GM21528 (cell line): ENCODE data around the gene ERBB4.
"Not testable (repeated sequence)": the region's sequence is repeated elsewhere in the genome, so short reads cannot be mapped to it uniquely, and the experiment has no call there.

Experiments
- ATAC-seq: cut with Tn5 transposase; IDR thresholded peaks from one replicate; pipeline ENCODE4 v1.9.1; 2021; ENCODE audit warnings: mild to moderate bottlenecking, moderate library complexity; ENCODE audit not compliant: unreplicated experiment, low FRiP score

ERBB4 gene

DNA sequence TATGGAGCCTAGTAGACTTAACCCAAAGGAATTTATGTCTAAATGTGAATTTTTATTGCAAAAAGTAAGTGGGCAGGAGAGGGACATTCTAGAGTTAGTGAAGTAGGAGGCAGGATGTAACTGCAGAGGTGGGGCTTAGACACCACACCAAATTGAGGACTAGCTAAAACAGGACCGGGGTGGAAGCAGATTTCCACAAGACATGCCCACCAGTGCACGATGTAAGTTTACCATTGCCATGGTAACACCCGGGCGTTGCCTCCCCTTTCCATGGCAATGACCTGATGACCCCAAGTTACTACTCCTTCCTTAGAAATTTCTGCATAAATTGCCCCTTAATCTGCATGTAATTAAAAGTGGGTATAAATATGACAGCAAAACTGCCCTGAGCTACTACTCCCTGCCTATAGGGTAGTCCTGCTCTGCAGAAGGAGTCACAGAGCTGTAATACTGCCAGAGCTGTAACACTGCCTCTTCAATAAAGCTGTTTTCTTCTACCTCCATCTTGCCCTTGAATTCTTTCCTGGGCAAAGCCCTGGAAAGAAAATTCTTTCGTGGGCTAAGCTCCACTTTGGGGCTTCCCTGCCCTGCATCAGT lies 509.7 kb downstream of the ERBB4 start:
- no peak for ATAC-seq

GRCh38 chr2:212027681-212028628 lies 510.6 kb downstream of the ERBB4 start:
- no peak for ATAC-seq

- no peak for ATAC-seq
These were observed 514.6 kb downstream of the ERBB4 start for GRCh38 chr2:212024040-212024439.

DNA sequence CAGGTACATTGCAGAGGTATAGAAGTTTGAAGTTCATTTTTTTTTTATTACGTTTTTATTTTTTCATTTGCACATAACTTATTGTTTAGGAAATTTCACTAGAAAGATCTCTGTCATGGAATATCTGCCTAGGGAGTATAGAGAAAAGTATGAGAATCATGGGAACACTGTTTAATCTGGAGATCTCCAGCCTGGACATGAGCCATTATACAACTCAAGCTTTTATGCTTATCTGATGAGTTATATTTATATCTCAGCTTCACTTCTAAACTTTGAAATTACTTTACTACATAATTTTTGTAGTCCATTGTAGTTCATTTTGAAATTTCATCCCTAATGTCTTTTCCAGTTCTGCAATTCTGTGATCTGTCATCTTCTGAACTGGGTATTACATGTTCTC lies 515.6 kb downstream of the ERBB4 start:
- no peak for ATAC-seq

- no peak for ATAC-seq
These were observed 516.7 kb downstream of the ERBB4 start for GRCh38 chr2:212021947-212022346.

- ATAC-seq: no peak
These were observed 523.0 kb downstream of the ERBB4 start for GRCh38 chr2:212015588-212015987.

GRCh38 chr2:212013626-212014025 lies 525.0 kb downstream of the ERBB4 start:
- no peak for ATAC-seq

DNA sequence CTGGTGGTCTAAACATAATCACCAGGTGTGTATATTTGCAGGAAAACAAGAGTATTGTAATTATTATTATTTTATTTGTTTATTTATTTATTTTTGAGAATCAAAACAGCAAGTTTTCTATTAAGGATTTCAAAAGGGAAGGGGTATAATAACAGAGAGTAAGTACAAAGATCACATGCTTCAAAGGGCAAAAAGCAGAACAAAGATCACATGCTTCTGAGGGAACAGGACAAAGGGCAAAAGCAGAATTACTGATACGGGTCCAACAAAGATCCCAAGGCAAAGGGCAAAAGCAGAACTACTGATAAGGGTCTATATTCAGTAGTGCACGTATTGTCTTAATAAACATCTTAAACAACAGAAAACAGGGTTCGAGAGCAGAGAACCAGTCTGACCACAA lies 528.3 kb downstream of the ERBB4 start:
- not testable (repeated sequence) for ATAC-seq

DNA sequence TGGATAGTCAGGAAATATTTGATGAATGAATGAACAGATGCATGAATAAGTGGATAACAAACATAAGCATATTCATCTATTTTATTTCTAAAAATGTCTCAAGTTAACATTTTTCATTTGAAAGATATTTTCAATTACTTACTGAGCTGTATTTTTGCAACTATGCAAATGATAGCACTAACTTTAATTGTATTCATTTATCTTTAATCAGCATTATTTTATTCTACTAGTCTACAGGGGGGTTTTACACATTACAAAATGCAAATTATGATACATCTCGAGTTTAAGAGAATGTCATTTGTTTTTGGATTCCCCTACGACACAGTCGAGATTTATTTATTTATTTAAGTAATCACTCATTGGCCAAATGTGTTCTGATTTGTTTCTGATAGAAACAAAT lies 530.6 kb downstream of the ERBB4 start:
- no peak for ATAC-seq

- ATAC-seq: no peak
These were observed 533.4 kb downstream of the ERBB4 start for GRCh38 chr2:212005085-212005671.

DNA sequence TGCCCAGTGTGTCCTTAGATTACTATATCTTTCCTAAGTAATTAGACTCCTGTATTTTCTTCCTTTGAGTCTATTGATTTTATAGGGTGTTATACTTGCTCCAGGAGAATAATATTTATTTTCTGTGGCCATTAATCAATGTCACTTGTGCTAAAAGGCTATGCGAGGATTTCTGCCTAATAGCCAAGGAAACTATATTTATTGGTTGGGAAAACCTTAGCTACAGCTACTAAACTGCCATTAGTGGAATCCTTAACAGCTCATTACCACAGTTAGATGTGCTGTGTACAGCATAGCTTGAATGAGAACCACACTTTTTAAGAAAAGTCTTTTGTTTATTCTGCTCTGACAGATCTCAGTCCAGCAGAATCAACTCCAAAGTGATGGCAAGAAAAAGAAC lies 537.3 kb downstream of the ERBB4 start:
- no peak for ATAC-seq

GRCh38 chr2:211996857-211997256 lies 541.7 kb downstream of the ERBB4 start:
- ATAC-seq: no peak

- ATAC-seq: no peak
These were observed 543.8 kb downstream of the ERBB4 start for GRCh38 chr2:211994806-211995205.

DNA sequence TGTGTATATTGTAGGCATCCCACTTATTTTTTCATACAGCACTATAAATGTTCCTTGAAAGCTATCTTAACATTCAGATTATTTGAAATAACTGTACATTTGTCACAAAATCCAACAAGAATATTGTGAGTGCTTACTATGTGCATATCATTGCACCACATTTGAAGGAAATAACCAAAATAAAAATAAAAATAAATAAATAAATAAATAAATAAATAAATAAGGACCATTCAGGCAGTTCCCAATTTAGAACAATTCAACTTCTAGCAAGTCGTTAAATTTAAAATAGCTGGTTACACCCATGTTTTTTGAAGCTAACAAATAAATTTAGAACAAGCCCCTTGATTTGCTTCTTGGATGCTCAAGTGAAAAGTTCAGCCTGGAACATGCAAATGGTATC lies 548.3 kb downstream of the ERBB4 start:
- no peak for ATAC-seq

DNA sequence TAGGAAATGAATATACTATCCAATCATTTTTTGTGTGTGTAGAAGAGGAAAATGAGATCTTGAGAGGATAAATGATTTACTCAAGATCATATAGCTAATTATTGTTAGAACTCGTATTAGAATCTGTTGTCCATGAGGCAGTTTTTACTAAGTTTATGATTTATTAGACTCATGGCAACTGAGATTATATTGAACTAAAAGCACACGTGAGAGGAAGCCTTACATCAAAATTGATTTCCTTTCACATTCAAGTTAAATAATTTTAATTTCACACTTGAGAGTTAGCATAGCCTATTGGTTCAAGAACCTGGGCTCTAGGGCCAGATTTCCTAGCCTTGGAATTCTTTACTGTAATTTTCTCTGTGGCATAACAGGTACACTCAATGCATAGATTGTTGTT lies 552.3 kb downstream of the ERBB4 start:
- no peak for ATAC-seq

DNA sequence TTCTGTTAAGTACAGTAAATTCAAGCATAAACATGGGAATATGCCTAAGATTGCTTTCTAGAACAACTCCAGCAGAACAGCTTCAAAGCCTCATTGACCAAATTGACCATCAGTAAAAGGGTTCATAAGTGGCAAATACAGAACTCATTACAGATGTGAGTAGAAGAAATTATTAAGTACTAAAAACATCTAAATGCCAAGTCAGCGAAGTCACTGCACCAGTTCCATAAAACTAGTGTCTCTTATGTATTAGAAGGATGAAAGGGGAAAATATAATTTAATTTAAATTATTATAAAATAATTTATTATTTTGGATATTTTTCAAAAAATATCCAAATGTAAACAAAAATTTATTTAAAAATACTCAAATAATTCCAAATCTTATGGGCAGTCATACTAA lies 553.2 kb downstream of the ERBB4 start:
- no peak for ATAC-seq

GRCh38 chr2:211982162-211982561 lies 556.4 kb downstream of the ERBB4 start:
- no peak for ATAC-seq

DNA sequence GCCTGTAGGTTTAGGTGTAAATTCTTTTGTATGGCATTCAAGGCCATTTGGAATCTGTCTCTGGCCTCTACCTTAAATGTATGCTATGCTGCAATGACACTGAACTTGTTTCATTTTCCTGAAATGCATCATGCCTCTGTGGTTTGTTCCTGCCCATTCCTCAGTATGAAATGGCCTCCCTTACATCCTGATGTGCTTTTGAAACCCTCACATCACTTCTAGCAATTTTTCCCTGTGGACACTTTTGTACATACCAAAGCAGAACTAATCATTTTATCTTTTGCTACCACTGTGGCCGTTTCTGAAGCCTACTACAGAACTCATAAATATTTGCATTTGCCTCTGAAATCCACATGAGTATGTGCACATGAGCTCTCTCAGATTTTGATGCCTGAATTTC lies 557.2 kb downstream of the ERBB4 start:
- no peak for ATAC-seq

DNA sequence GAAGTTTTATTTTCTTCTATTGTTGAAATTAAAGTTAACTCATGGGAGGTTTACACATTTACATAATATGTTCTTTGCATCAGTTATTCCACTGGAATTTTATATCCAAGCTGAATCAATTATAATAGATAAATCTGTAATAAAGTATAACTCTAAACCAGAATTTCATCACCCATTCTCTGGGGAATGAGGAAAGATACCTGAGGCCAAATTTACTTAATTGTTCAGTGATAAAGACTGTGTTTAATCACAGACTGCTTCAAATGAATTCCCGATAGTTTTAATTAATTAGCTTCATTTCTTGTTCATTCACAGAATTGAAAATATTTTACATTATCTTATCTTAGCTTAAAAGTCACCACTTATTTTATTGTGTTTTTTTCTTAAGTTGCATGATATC lies 562.5 kb downstream of the ERBB4 start:
- ATAC-seq: no peak

DNA sequence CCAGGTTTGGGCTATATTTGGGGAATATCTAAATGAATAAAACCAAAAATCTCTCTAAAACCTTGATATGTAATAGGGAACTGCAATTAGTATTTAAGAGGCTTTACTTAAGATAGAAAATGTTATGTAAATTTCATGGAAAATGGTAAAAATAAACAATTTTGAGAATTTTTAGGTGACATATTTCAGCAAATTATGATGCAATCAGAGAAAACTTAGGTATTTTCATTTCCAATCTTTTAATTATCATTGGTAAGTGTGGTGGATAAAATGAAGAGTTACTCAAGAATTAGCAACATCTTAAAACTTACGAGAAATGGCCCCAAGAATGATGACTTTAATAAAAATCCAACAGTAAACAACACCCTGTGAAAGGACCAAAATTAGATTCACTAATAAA lies 571.4 kb downstream of the ERBB4 start:
- ATAC-seq: no peak

- ATAC-seq: no peak
These were observed 574.6 kb downstream of the ERBB4 start for GRCh38 chr2:211963969-211964368.

DNA sequence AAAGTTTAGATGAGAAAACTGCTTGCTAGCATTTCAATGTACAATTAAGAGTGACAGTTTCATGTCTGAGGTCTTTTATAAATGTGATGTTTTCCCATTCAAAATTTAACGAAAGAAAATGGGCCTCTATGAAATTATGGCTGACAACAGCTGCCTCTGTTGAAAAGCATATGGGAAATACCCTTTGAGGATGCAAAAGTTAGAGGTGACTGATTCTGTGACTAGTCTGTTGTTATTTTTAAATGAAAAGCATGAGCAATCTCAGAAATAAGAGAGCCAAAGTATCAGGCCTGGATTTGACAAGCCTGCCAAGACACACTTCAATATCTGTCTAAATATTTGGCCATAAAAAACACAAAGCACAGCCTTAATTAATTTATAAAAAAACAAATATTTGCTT lies 580.8 kb downstream of the ERBB4 start:
- peak; percentile 84 for ATAC-seq
